WTC11 (cell line): Measurements from ENCODE around the gene VPREB3.

Experiments used
- ATF3 ChIP-seq: sonication (generic); formaldehyde crosslinking; conservative IDR thresholded peaks from 2 replicates; pipeline ENCODE4 v1.8.1; 2022; ENCODE audit warnings: mild to moderate bottlenecking, missing genetic modification reagents
- CBFB ChIP-seq: sonication (generic); formaldehyde crosslinking; IDR thresholded peaks from 2 replicates; pipeline ENCODE4 v1.8.1; 2022; ENCODE audit warnings: mild to moderate bottlenecking, low read depth, missing genetic modification reagents
- CDX4 ChIP-seq: fragments of 250-450 bp; sonication (Bioruptor Pico); IDR thresholded peaks from 2 replicates; pipeline ENCODE4 v1.9.0; 2021; ENCODE audit warnings: moderate library complexity, mild to moderate bottlenecking, inconsistent platforms, borderline replicate concordance
- CREB1 ChIP-seq: sonication (generic); formaldehyde crosslinking; IDR thresholded peaks from 2 replicates; pipeline ENCODE4 v1.8.0; 2023; ENCODE audit warnings: mild to moderate bottlenecking, missing genetic modification reagents
- CREM ChIP-seq: sonication (generic); formaldehyde crosslinking; IDR thresholded peaks from 2 replicates; pipeline ENCODE4 v1.8.1; 2022; ENCODE audit warnings: mild to moderate bottlenecking, missing genetic modification reagents, moderate library complexity
- CTCF ChIP-seq: fragments of 200-600 bp; IDR thresholded peaks from 2 replicates; pipeline ENCODE4 v1.8.0; 2022; ENCODE audit warnings: antibody characterized with exemption
- E2F5 ChIP-seq: sonication (generic); formaldehyde crosslinking; IDR thresholded peaks from 2 replicates; pipeline ENCODE4 v1.8.1; 2022; ENCODE audit warnings: mild to moderate bottlenecking, moderate library complexity, missing genetic modification reagents
- SMAD3 ChIP-seq: sonication (generic); formaldehyde crosslinking; IDR thresholded peaks from 2 replicates; pipeline ENCODE4 v1.8.0; 2022; ENCODE audit warnings: missing genetic modification reagents, mild to moderate bottlenecking, borderline replicate concordance
- ZBTB43 ChIP-seq: sonication (generic); formaldehyde crosslinking; IDR thresholded peaks from 2 replicates; pipeline ENCODE4 v1.8.1; 2023; ENCODE audit warnings: mild to moderate bottlenecking, missing genetic modification reagents

GRCh38 chr22:23774922-23775436, 20.8 kb upstream of the VPREB3 start:
- TF ChIP-seq ZBTB43, result no peak
- no peak for TF ChIP-seq CTCF
- no peak for TF ChIP-seq SMAD3
- no peak for TF ChIP-seq CDX4 (CRISPR knock-in tag)
- no peak for TF ChIP-seq CREM
- no peak for TF ChIP-seq E2F5 (CRISPR knock-in tag)
- no peak for TF ChIP-seq ATF3 (CRISPR knock-in tag)
- TF ChIP-seq CBFB (CRISPR knock-in tag), result no peak
- TF ChIP-seq CREB1 (CRISPR knock-in tag), result no peak
